K562 (cell line): ENCODE results near the gene PRR15L. TPM values are rescaled to one million over a fixed set of nuclear protein-coding genes. Genes with fewer than 3 reads are reported as not detected.

ENCODE experiments used
- ATAC-seq: fragments of 200-7000 bp; cut with Tn5 transposase; 3 replicates; pipeline ENCODE4 v1.9.1; 2020; ENCODE audit warnings: moderate library complexity
- BruUV-seq: library from RNA; stranded (reverse); fragments of 400-500 nt; replicated peaks from 2 replicates; lab custom pipeline; 2021; lab: Mats Ljungman, UMichigan
- CTCF ChIA-PET: fragments of 300-600 bp; formaldehyde crosslinking; extraction: SDS; loops from one replicate; lab custom pipeline; 2021; ENCODE audit warnings: low intra/inter-chr PET ratio; lab: Yijun Ruan, JAX
- POLR2A ChIA-PET: fragments of 300-600, 350-650 bp; sonication (Branson Sonifier 250); formaldehyde crosslinking; extraction: SDS; loops from one replicate; lab custom pipeline; 2021; ENCODE audit warnings: antibody characterized with exemption, inconsistent platforms; lab: Yijun Ruan, JAX
- DNase-seq, 4 experiments: peaks; one replicate each; pipeline versions ENCODE4 v3.0.0 to v3.0.0-alpha.2; 2011 to 2018; ENCODE audit warnings: low spot score in 3 of 4, mixed read lengths in 3 of 4; ENCODE audit errors: extremely low read depth in 1 of 4
- FAIRE-seq: peaks from 2 replicates; lab custom pipeline; 2011; peaks lifted over from hg19 to GRCh38; lab: Jason Lieb, UNC
- H2AFZ ChIP-seq: 2 replicates; pipeline ENCODE4 v1.6.0; 2011; ENCODE audit warnings: low read depth, low read length, control low read depth, inconsistent platforms
- H3K27ac ChIP-seq: fragments of 200-600 bp; 3 replicates; pipeline ENCODE4 v1.8.0; 2011; ENCODE audit warnings: low read depth, mild to moderate bottlenecking, control low read depth, inconsistent platforms, low read length, moderate library complexity, mixed read lengths; ENCODE audit errors: extremely low read depth
- H3K27me3 ChIP-seq, 2 experiments: fragments of 300-600 bp in 1 of 2; 2 replicates in 1 of 2; 3 replicates in 1 of 2; pipeline versions ENCODE4 v1.6.0 to v1.8.0; 2011; ENCODE audit warnings: inconsistent platforms in 2 of 2, low read length in 2 of 2, mild to moderate bottlenecking in 1 of 2, mixed read lengths in 1 of 2, moderate library complexity in 1 of 2; ENCODE audit not compliant: control insufficient read depth in 2 of 2, insufficient read depth in 2 of 2
- H3K36me3 ChIP-seq: fragments of 300-600 bp; 3 replicates; pipeline ENCODE4 v1.8.0; 2011; ENCODE audit warnings: mild to moderate bottlenecking, low read length, inconsistent platforms; ENCODE audit not compliant: control insufficient read depth, insufficient read depth
- H3K4me1 ChIP-seq, 2 experiments: fragments of 200-600 bp in 1 of 2; replicated peaks in 1 of 2; 2 replicates in 1 of 2; 3 replicates in 1 of 2; pipeline versions ENCODE4 v1.5.1 to v1.8.0; 2011; ENCODE audit warnings: inconsistent platforms in 2 of 2, low read length in 2 of 2, mild to moderate bottlenecking in 1 of 2, mixed read lengths in 1 of 2, moderate library complexity in 1 of 2; ENCODE audit not compliant: control insufficient read depth in 2 of 2, insufficient read depth in 2 of 2
- H3K4me2 ChIP-seq: 2 replicates; pipeline ENCODE4 v1.6.1; 2011; ENCODE audit warnings: low read length, control low read depth, inconsistent platforms, mixed read lengths; ENCODE audit not compliant: insufficient read depth
- H3K4me3 ChIP-seq: fragments of 200-600 bp; sonication (generic), shearing (Covaris generic); 2 replicates; pipeline ENCODE4 v1.5.1; 2016; ENCODE audit warnings: control low read depth, inconsistent platforms
- H3K79me2 ChIP-seq: fragments of 200-600 bp; 3 replicates; pipeline ENCODE4 v1.8.0; 2011; ENCODE audit warnings: low read length, inconsistent platforms; ENCODE audit not compliant: control insufficient read depth, insufficient read depth
- H3K9ac ChIP-seq, 2 experiments: 2 replicates each; pipeline versions ENCODE4 v1.6.0 to v1.6.1; 2011; ENCODE audit warnings: low read depth in 2 of 2, low read length in 2 of 2, control low read depth in 1 of 2, inconsistent platforms in 1 of 2, mild to moderate bottlenecking in 1 of 2, mixed read lengths in 1 of 2; ENCODE audit not compliant: insufficient read depth in 1 of 2
- H3K9me1 ChIP-seq: one replicate; pipeline ENCODE4 v1.6.0; 2011; ENCODE audit warnings: inconsistent platforms, mild to moderate bottlenecking, low read length, moderate library complexity; ENCODE audit not compliant: control insufficient read depth, insufficient read depth
- H3K9me3 ChIP-seq: replicated peaks from 2 replicates; pipeline ENCODE4 v1.5.1; 2011; ENCODE audit warnings: low read depth, low read length, inconsistent platforms; ENCODE audit not compliant: control insufficient read depth, insufficient read depth
- H4K20me1 ChIP-seq: replicated peaks from 2 replicates; pipeline ENCODE4 v1.6.1; 2011; ENCODE audit warnings: low read length, inconsistent platforms, mixed read lengths; ENCODE audit not compliant: control insufficient read depth, insufficient read depth
- HNRNPK ChIP-seq: fragments of 200-400 bp; formaldehyde crosslinking; IDR thresholded peaks from one replicate; pipeline ENCODE4 v1.6.1; 2018; ENCODE audit warnings: mild to moderate bottlenecking, low read depth, low read length; ENCODE audit not compliant: poor library complexity, severe bottlenecking
- WGBS: fragments of 100-300 bp; shearing (Covaris generic); methylation state at CpG from one replicate; pipeline ENCODE4 v1.1.6; 2016; ENCODE audit warnings: low coverage, mixed read lengths; ENCODE audit not compliant: insufficient coverage; ENCODE audit errors: missing lambda C conversion rate; 5-methylcytosine and 5-hydroxymethylcytosine counted together
- in situ Hi-C: fragments of 300-500 bp; cut with MboI; formaldehyde crosslinking; loops from 4 replicates; pipeline ENCODE4 v1.15.0; 2018; ENCODE audit warnings: inconsistent platforms, mixed read lengths
- intact Hi-C: fragments of 100-400 bp; cut with micrococcal nuclease; formaldehyde crosslinking; loops from 2 replicates; pipeline ENCODE4 v1.14.2; 2022
- polyA plus RNA-seq, 8 experiments: library from polyadenylated mRNA; depleted of rRNA in 4 of 8; stranded (reverse) in 5 of 8; unstranded in 3 of 8; fragments of >200 nt; fragmentation: Nextera tagmentation in 2 of 8; fragmentation: Illumina TruSeq in 1 of 8; extraction: Ambion mirVana in 2 of 8; extraction: Trizol in 1 of 8; gene quantifications; 2 replicates each; pipeline versions ENCODE4 v1.2.1 to v1.2.3, GENCODE V29; 2011 to 2014; ENCODE audit warnings: inconsistent platforms in 1 of 8, missing spikeins in 1 of 8
- total RNA-seq, 7 experiments: library from RNA; depleted of rRNA in 6 of 7; stranded (reverse); fragments of >200 nt in 6 of 7; fragmentation: Illumina TruSeq in 2 of 7; extraction: Trizol in 2 of 7; gene quantifications; 2 replicates each; pipeline versions ENCODE4 v1.2.1 to v1.2.3, GENCODE V29; 2011 to 2021; ENCODE audit warnings: low replicate concordance in 1 of 7
- TF ChIP-seq, protein P1 (sequence below): fragments of 250-450 bp; sonication (Bioruptor Pico); IDR thresholded peaks from 2 replicates; pipeline ENCODE4 v1.6.1; 2021; ENCODE audit warnings: mild to moderate bottlenecking

The PRR15L gene
- total and polyA plus RNA-seq, 9 of the 15 experiments (the other 6 are each of a cell fraction or from before 2014, with no cell fraction given): 0.03 TPM; not detected in 8

DNA sequence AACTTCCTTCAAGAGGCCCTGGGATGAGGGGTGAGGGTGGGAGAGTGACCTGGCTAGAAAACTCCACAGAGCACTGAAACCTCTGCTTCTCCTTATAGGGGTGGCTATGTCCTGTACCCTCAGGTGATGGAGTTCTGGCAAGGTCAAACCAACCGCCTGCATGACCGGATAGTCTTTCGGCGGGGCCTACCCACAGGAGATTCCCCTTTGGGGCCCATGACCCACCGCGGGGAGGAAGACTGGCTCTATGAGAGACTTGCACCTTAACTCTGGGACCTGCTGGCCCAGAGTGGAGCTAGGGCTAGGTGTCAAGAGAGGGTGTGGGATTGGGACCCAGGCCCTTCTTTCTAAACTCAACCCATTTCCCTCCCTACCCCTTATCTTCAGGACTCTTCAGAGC is 11.2 kb downstream of the PRR15L start:
- no peak for TF ChIP-seq HNRNPK
- TF ChIP-seq, protein P1, sequence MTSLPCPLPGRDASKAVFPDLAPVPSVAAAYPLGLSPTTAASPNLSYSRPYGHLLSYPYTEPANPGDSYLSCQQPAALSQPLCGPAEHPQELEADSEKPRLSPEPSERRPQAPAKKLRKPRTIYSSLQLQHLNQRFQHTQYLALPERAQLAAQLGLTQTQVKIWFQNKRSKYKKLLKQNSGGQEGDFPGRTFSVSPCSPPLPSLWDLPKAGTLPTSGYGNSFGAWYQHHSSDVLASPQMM (CRISPR knock-in tag): no peak
- TF ChIP-seq, all 486 proteins: peak for 0
- DNase-seq (no peak), FAIRE-seq (no peak), ATAC-seq (no peak)
- POLR2A ChIA-PET: interaction anchor here (0.6 to 1.0 kb wide), 8 partner anchors 11 to 102 kb away, joined by 3 to 6 read pairs (median 3); partner anchors contain the start of genes CDK5RAP3 and PRR15L
- H3K9me1 ChIP-seq: no peaks in the 10 kb centered on the region
- CTCF ChIA-PET: interaction anchor here (0.5 to 1.7 kb wide), 5 partner anchors 73 to 127 kb away, joined by 3 to 11 read pairs (median 3); partner anchors contain the start of gene SCRN2
- H4K20me1 ChIP-seq: no peaks in the 10 kb centered on the region
- no peak overlapping the region for H3K4me2 ChIP-seq
- H3K4me3 ChIP-seq: no peak overlapping the region
- H2AFZ ChIP-seq: no peak overlapping the region
- H3K9ac ChIP-seq: peak overlapping the region in 1 of 2 experiments; percentile 69; a peak in 1 of 4 replicates
- peaks cover 12 to 19% of the 10 kb centered on the region in 2 experiments; a peak in 4 of 5 replicates for H3K4me1 ChIP-seq
- H3K9me3 ChIP-seq: no peaks in the 10 kb centered on the region
- H3K27ac ChIP-seq: peak overlapping the region; percentile 53; the same call in 2 of the 3 replicates
- no TSS peak for BruUV-seq
- peaks cover 69% of the 10 kb centered on the region for H3K36me3 ChIP-seq
- intact Hi-C loops (loop anchor here (2.0 kb wide), 2 partner anchors 52 to 106 kb away; partner anchors contain the start of gene SCRN2), in situ Hi-C loops (no loop called here)
- H3K79me2 ChIP-seq: peaks cover 20% of the 10 kb centered on the region
- WGBS: 59% methylated on average over 6 of the region's 6 CpGs
- H3K27me3 ChIP-seq: no peaks in the 10 kb centered on the region
